A549 treated with DMSO at 1 μM for 4 hours (cell line): Measurements from ENCODE around the gene FGF16. TPM values are rescaled to one million over a fixed set of nuclear protein-coding genes. Genes with fewer than 3 reads are reported as not detected.

Experiments
- total RNA-seq: library from RNA; stranded (reverse); fragments of 200-300 nt; extraction: Qiagen RNA extraction; gene quantifications from 5 replicates; pipeline ENCODE4 v1.2.3, GENCODE V29; 2022; ENCODE audit warnings: low read depth

The FGF16 gene
- not detected in 5 replicates for total RNA-seq

GRCh38 chrX:77446908-77447652 is at the start of gene FGF16:
TSS of gene FGF16 (plus strand) at chrX:77447389. CDS start at chrX:77447675, 286 bp downstream.

